Hematopoietic multipotent progenitor cell treated with erythropoietin and hydrocortisone succinate and interleukin-3 and kit ligand, for 8 days (in vitro differentiated cells): Measurements from ENCODE around the gene FMNL2.

ENCODE experiments used
- DNase-seq: peaks from one replicate; pipeline ENCODE4 v3.0.0-alpha.2; 2015

The FMNL2 gene

GRCh38 chr2:152588998-152589397 lies 254.0 kb downstream of the FMNL2 start:
- DNase-seq: no peak

GRCh38 chr2:152594022-152594766 lies 259.2 kb downstream of the FMNL2 start:
- peak; percentile 37 for DNase-seq

GRCh38 chr2:152594792-152595191 lies 259.8 kb downstream of the FMNL2 start:
- DNase-seq: no peak

- DNase-seq: no peak
Observed at GRCh38 chr2:152598975-152599759, 264.2 kb downstream of the FMNL2 start.

GRCh38 chr2:152600051-152600657 lies 265.2 kb downstream of the FMNL2 start:
- DNase-seq: no peak

- DNase-seq: no peak
Observed at GRCh38 chr2:152600697-152601096, 265.7 kb downstream of the FMNL2 start.

- DNase-seq: no peak
Observed at GRCh38 chr2:152602750-152603149, 267.8 kb downstream of the FMNL2 start.

GRCh38 chr2:152603166-152603565 lies 268.2 kb downstream of the FMNL2 start:
- no peak for DNase-seq

GRCh38 chr2:152606081-152606480 lies 271.1 kb downstream of the FMNL2 start:
- no peak for DNase-seq

- DNase-seq: no peak
Observed at GRCh38 chr2:152606941-152607340, 272.0 kb downstream of the FMNL2 start.

- no peak for DNase-seq
Observed at GRCh38 chr2:152607793-152608300, 272.9 kb downstream of the FMNL2 start.

- no peak for DNase-seq
Observed at GRCh38 chr2:152609154-152609553, 274.2 kb downstream of the FMNL2 start.

- no peak for DNase-seq
Observed at GRCh38 chr2:152609699-152610098, 274.7 kb downstream of the FMNL2 start.

- peak; percentile 23 for DNase-seq
Observed at GRCh38 chr2:152611458-152612231, 276.7 kb downstream of the FMNL2 start.

- no peak for DNase-seq
Observed at GRCh38 chr2:152613235-152613634, 278.3 kb downstream of the FMNL2 start.

- no peak for DNase-seq
Observed at GRCh38 chr2:152615177-152615576, 280.2 kb downstream of the FMNL2 start.

- DNase-seq: no peak
Observed at GRCh38 chr2:152617456-152618192, 282.6 kb downstream of the FMNL2 start.

GRCh38 chr2:152618193-152618564 lies 283.2 kb downstream of the FMNL2 start:
- no peak for DNase-seq

- DNase-seq: no peak
Observed at GRCh38 chr2:152620208-152620607, 285.2 kb downstream of the FMNL2 start.

GRCh38 chr2:152620985-152621384 lies 286.0 kb downstream of the FMNL2 start:
- peak; percentile 67 for DNase-seq

- no peak for DNase-seq
Observed at GRCh38 chr2:152622219-152622618, 287.2 kb downstream of the FMNL2 start.

GRCh38 chr2:152623076-152623740 lies 288.2 kb downstream of the FMNL2 start:
- no peak for DNase-seq
